ENCODE results near the gene STXBP5. TPM values are rescaled to one million over a fixed set of nuclear protein-coding genes. Genes with fewer than 3 reads are reported as not detected.

Gene STXBP5
- total RNA-seq, 4 donors from 2014 or later: 26.9 to 45.9 (median 29.3) TPM

DNA sequence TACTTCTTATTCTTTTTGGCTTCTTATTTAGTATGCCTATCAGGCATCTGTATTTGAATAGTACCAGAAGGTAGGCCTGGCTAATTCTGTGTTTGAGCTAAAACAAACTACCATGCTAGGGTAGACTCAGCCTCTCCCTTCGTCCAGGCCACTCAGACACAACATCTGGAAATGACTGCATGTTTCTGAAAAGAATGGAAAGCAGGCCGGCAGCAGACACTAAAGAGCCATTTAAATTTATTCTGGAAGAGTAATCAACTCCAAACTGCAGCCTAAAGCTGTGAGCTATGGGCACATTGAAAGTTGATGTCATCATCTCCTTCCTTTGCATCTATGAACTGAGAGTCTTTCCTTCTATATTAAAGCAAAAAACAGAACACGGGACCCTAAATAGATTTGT, 233.4 kb downstream of the STXBP5 start:
- TF ChIP-seq, protein P1, sequence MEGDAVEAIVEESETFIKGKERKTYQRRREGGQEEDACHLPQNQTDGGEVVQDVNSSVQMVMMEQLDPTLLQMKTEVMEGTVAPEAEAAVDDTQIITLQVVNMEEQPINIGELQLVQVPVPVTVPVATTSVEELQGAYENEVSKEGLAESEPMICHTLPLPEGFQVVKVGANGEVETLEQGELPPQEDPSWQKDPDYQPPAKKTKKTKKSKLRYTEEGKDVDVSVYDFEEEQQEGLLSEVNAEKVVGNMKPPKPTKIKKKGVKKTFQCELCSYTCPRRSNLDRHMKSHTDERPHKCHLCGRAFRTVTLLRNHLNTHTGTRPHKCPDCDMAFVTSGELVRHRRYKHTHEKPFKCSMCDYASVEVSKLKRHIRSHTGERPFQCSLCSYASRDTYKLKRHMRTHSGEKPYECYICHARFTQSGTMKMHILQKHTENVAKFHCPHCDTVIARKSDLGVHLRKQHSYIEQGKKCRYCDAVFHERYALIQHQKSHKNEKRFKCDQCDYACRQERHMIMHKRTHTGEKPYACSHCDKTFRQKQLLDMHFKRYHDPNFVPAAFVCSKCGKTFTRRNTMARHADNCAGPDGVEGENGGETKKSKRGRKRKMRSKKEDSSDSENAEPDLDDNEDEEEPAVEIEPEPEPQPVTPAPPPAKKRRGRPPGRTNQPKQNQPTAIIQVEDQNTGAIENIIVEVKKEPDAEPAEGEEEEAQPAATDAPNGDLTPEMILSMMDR (IDR thresholded peaks at IDR 0.05): no peak
- no peak for TF ChIP-seq POLR2A (IDR thresholded peaks at IDR 0.05)
- no peaks in the 10 kb centered on the region for H3K36me3 ChIP-seq
- H3K4me3 ChIP-seq (replicated peaks in 1 of 3): no peak overlapping the region
- no peak for DNase-seq
- no peaks in the 10 kb centered on the region for H3K4me1 ChIP-seq
- no peaks in the 10 kb centered on the region for H3K9me3 ChIP-seq
- intact Hi-C loops (cut with DNase I): no loop called here
- H3K27me3 ChIP-seq: no peaks in the 10 kb centered on the region
- 77 to 81% methylated on average over 3 of the region's 3 CpGs for WGBS, 2 donors
- H3K27ac ChIP-seq: no peak overlapping the region

DNA sequence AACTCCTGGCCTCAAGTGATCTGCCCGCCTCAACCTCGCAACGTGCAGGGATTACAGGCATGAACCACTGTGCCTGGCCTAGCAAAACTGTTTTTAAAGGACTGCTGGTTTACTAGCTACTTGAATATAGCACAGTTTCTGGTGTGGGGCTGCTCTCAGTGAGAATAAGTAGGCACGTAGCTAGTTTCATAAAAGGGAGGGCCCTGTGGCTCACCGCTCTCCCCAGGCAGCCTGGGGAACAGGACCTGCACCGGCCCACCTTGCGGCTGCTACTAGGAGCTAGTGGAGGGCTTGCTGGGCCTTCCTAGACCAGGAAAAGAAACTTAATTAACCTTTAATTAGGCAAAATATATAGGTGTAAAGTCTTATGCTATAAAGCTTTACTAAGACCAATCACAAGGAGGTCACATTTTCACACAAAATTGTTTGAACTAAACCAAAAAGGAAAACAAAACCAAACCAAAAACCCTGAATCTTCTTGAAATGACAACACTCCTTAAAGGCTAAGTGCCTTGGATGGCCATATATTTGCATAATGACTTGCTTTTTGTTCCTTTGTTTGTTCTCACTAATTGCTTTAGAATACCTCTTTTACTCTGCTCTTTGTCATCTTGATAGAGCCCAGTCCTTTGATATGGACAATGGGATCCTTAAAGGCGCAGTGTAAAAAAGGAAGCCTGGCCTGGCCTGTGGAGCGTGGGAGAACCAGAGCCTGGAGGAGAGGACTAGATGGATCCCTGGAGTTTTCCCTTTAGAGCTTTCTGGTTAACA, 234.7 kb downstream of the STXBP5 start:
- intact Hi-C loops (cut with DNase I): no loop called here
- H3K9me3 ChIP-seq: no peaks in the 10 kb centered on the region
- H3K4me3 ChIP-seq (replicated peaks in 1 of 3): no peak overlapping the region
- no peaks in the 10 kb centered on the region for H3K36me3 ChIP-seq
- no peaks in the 10 kb centered on the region for H3K27me3 ChIP-seq
- H3K4me1 ChIP-seq: no peaks in the 10 kb centered on the region
- TF ChIP-seq POLR2A (IDR thresholded peaks at IDR 0.05): no peak
- TF ChIP-seq, protein P1 (IDR thresholded peaks at IDR 0.05): no peak
- no peak for DNase-seq
- WGBS, 2 donors: 86 to 89% methylated on average over 9 of the region's 9 CpGs
- no peak overlapping the region for H3K27ac ChIP-seq

Small RNA genes lying within 50 kb of the gene (small RNA-seq; reads per million reads assigned to genes)
- not detected for gene AL355365.1

Measured in thyroid gland (tissue), 4 donors.